Activated CD4-positive, alpha-beta memory T cell treated with anti-CD3 and anti-CD28 coated beads for 36 hours (primary cell): ENCODE measurements around the gene CCN2. TPM values are rescaled to one million over a fixed set of nuclear protein-coding genes. Genes with fewer than 3 reads are reported as not detected.
"Not testable (repeated sequence)": the region's sequence is repeated elsewhere in the genome, so short reads cannot be mapped to it uniquely, and the experiment has no call there.

Source experiments
- CTCF ChIA-PET: fragments of 350-600 bp; sonication (Branson Sonifier 250); formaldehyde crosslinking; loops from one replicate; lab custom pipeline; 2021; ENCODE audit warnings: antibody characterized with exemption, inconsistent platforms; lab: Charles Lee
- POLR2A ChIA-PET: fragments of 350-600 bp; sonication (Branson Sonifier 250); formaldehyde crosslinking; loops from one replicate; lab custom pipeline; 2021; ENCODE audit warnings: antibody characterized with exemption; lab: Charles Lee
- DNase-seq: peaks from one replicate; pipeline ENCODE4 v3.0.0-alpha.2; 2020
- H3K27ac Mint-ChIP-seq: one replicate; pipeline ENCODE4 v1.8.0; 2021; ENCODE audit warnings: mixed read lengths
- H3K27me3 Mint-ChIP-seq: one replicate; pipeline ENCODE4 v1.8.0; 2021; ENCODE audit warnings: mixed read lengths
- H3K36me3 Mint-ChIP-seq: one replicate; pipeline ENCODE4 v1.8.0; 2021; ENCODE audit warnings: mixed read lengths
- H3K4me1 Mint-ChIP-seq: one replicate; pipeline ENCODE4 v1.8.0; 2021; ENCODE audit warnings: low read depth, mixed read lengths
- H3K4me3 Mint-ChIP-seq: one replicate; pipeline ENCODE4 v1.8.0; 2021; ENCODE audit warnings: mild to moderate bottlenecking, mixed read lengths
- H3K9me3 Mint-ChIP-seq: one replicate; pipeline ENCODE4 v1.8.0; 2021; ENCODE audit warnings: mixed read lengths
- intact Hi-C: fragments of 100-400 bp; cut with micrococcal nuclease; formaldehyde crosslinking; loops from one replicate; pipeline ENCODE4 v1.15.1; 2023
- total RNA-seq, 2 experiments: library from RNA; stranded (reverse); gene quantifications; one replicate each; pipeline ENCODE4 v1.2.3, GENCODE V29; 2021

Gene CCN2
- total RNA-seq, 2 experiments from 2014 or later = not detected

DNA sequence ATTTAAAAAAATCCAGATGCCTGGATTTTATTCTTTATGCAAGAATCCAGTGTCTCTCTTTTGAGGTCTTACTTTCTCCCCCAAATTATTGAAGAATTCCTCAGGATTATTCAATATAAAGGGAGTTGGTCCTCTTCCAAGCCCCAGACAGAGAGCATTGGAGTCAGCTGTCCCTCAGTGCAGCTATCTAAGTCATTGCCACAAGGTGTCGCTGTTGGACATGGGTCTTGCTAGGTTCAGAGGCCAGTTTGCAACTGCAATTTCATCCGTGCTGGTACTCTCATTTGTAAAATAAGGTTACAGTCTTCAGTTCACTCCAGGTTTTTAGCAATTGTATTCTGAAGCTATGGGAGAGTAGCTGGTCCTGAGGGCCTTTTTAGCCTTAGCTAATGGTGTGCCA lies 27.8 kb downstream of the CCN2 start:
- H3K27ac Mint-ChIP-seq = no peak overlapping the region
- H3K36me3 Mint-ChIP-seq = no peaks in the 10 kb centered on the region
- peaks cover 5% of the 10 kb centered on the region for H3K27me3 Mint-ChIP-seq
- DNase-seq = peak; percentile 60
- intact Hi-C loops = loop anchor here (2.0 kb wide), 1 partner anchor 293 kb away; no protein-coding TSS in a partner anchor
- no peak overlapping the region for H3K4me3 Mint-ChIP-seq
- CTCF ChIA-PET = interaction anchor here (0.6 to 2.5 kb wide), 9 partner anchors 8 to 589 kb away, joined by 3 to 9 read pairs (median 4); partner anchors contain the start of gene STX7
- POLR2A ChIA-PET = no interaction called here
- H3K4me1 Mint-ChIP-seq = no peaks in the 10 kb centered on the region
- H3K9me3 Mint-ChIP-seq = peaks cover 22% of the 10 kb centered on the region

DNA sequence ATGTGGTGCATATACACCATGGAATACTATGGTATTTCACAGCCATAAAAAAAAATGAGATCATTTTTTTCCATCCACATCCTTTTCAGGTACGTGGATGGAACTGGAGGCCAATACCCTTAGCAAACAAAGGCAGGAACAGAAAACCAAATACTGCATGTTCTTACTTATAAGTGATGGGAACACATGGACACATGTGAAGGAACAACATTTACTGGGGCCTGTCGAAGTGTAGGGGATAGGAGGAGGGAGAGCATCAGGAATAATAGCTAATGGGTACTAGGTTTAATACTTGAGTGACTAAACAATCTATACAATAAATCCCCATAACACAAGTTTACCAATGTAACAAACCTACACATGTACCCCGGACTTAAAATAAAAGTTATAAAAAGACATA lies 30.5 kb downstream of the CCN2 start:
- DNase-seq = no peak
- H3K4me3 Mint-ChIP-seq = no peak overlapping the region
- H3K36me3 Mint-ChIP-seq = no peaks in the 10 kb centered on the region
- H3K4me1 Mint-ChIP-seq = peaks cover 13% of the 10 kb centered on the region
- H3K27me3 Mint-ChIP-seq = peaks cover 21% of the 10 kb centered on the region
- intact Hi-C loops = no loop called here
- no peak overlapping the region for H3K27ac Mint-ChIP-seq
- ChIA-PET POLR2A (no interaction called here), CTCF (interaction anchor here (1.3 kb wide), 1 partner anchor 359 kb away, joined by 5 read pairs; no protein-coding TSS in a partner anchor)
- H3K9me3 Mint-ChIP-seq = peaks cover 22% of the 10 kb centered on the region

DNA sequence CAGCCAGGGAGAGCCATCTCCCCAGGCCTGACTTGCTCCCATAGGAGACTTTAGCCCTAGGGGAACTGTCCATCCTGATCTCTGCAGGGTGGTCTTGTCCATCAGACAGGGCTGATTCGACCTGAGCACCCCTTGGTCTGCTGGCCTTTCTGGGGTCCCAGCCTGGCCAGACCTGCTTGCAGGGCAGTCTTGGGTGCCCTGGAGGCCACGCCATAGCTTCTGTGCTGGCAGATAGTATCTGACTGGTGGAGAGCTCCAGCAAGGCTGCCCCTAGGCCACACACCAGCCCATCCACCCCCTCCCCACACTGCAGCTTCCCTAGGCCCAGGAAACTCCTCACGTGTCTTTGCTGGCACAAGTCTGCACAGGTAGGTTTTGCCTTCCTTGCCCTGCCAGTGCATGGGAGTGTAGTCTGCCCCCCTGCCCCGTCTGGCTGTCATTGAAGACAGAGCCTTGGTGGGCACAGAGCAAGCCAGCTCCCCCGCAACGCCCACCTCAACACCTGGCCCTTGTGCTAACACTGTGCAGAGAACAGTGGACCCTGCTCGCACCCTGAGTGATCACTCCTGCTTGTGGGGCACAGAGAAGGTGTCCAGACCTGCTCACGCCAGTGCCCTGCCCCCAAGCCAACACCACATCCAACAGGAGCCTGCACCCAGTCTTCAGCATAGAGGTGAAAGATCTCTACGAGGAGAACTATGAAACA lies 32.4 kb downstream of the CCN2 start:
- no peak for DNase-seq
- Mint-ChIP-seq H3K4me3 (no peak overlapping the region), H3K36me3 (no peaks in the 10 kb centered on the region), H3K27me3 (peaks cover 29% of the 10 kb centered on the region), H3K4me1 (peaks cover 13% of the 10 kb centered on the region), H3K9me3 (peaks cover 19% of the 10 kb centered on the region), H3K27ac (no peak overlapping the region)
- CTCF ChIA-PET = interaction anchor here (0.6 to 1.6 kb wide), 5 partner anchors 9 to 361 kb away, joined by 3 to 4 read pairs (median 3); no protein-coding TSS in a partner anchor
- intact Hi-C loops = loop anchor here (5.0 kb wide), 3 partner anchors 358 to 893 kb away; partner anchors contain the start of gene RPS12
- POLR2A ChIA-PET = no interaction called here

DNA sequence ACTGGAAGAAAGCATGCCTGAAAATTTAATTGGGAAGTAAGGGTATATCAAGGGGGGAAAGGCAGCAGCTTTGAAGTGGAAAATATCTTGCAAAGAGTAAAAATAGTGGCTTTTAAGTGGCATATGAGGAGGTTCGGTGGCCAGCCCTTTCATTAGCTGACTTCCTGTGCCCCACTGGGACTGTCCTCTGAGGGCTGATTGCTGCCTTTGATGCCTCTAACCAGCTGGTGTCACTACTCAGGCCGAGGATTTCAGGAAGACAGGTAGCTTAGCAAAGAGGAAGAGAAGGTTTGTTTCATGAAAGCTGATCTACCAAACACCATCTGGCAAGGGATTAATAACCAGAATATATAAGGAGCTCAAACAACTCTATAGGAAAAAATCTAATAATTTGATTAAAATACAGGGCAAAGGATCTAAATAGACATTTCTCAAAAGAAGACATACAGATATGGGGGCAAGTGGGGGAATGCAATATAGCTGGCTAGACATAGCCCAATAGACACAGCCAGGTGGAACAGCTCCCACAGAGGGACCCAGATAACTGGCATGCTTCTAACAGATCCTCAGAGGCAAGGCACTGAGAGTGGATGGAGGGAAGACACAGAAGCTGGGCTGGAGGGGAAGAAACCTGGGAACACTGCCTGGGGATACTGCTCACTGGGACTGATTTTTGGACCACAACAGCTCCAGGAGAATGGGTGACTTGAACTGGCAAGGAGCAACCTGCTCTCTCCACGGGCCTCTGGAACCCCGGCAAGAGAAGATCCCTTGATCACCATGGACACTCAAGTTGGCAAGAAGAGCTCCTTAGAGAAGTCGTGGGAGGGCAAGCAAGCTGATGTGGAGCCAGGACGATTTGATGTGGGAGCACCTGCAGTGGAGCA lies 33.2 kb downstream of the CCN2 start:
- no peak for DNase-seq
- no peak overlapping the region for H3K27ac Mint-ChIP-seq
- H3K4me3 Mint-ChIP-seq = no peak overlapping the region
- ChIA-PET POLR2A (no interaction called here), CTCF (interaction anchor here (0.6 to 1.6 kb wide), 7 partner anchors 8 to 362 kb away, joined by 3 to 4 read pairs (median 3); no protein-coding TSS in a partner anchor)
- peaks cover 11% of the 10 kb centered on the region for H3K9me3 Mint-ChIP-seq
- no peaks in the 10 kb centered on the region for H3K36me3 Mint-ChIP-seq
- H3K27me3 Mint-ChIP-seq = peaks cover 36% of the 10 kb centered on the region
- peaks cover 13% of the 10 kb centered on the region for H3K4me1 Mint-ChIP-seq
- intact Hi-C loops = loop anchor here (5.0 kb wide), 3 partner anchors 359 to 894 kb away; partner anchors contain the start of gene RPS12

DNA sequence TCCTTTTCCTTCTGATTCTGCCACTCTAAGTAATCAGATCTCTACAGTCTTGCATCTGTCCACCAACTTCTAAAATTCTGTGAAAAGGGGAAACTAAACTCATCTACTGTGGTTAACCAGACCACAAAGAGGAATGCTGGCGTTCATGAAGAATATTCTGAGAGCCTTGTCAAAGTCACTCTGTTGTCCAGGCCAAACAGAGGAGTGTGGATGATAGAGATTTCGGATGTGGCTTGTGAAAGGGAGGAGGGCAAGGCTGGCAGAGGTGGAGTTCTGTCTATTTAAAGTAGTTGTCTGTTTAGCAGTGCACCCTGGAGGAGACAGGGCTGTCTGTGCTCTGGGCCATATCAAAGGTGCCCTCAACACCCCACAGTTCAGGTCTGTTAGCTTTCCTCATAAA lies 33.9 kb downstream of the CCN2 start:
- intact Hi-C loops = loop anchor here (5.0 kb wide), 3 partner anchors 360 to 895 kb away; partner anchors contain the start of gene RPS12
- Mint-ChIP-seq H3K36me3 (no peaks in the 10 kb centered on the region), H3K27me3 (peaks cover 36% of the 10 kb centered on the region), H3K4me3 (no peak overlapping the region), H3K9me3 (peaks cover 5% of the 10 kb centered on the region), H3K4me1 (peaks cover 13% of the 10 kb centered on the region), H3K27ac (no peak overlapping the region)
- DNase-seq = no peak
- POLR2A ChIA-PET = no interaction called here
- CTCF ChIA-PET = interaction anchor here (1.0 to 1.6 kb wide), 3 partner anchors 222 to 363 kb away, joined by 3 to 4 read pairs (median 4); no protein-coding TSS in a partner anchor

DNA sequence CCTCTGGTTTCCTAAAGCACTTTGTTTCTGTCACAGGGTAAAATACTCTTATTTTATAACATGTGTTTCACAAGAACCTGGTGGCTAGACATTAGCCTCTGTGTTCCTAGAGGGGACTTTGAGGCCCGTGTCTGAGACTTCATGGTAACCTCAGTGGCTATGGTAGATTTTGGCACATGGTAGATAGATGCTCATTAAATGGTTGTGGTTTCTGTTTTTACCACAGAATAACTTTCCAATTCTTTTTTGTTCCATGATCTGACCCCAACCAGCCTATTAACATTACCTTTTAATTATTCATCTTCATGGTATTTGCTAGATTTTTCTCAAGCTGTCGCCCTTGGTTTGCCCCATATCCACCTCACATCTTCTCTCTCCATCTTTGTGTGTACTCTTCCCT lies 34.3 kb downstream of the CCN2 start:
- peaks cover 13% of the 10 kb centered on the region for H3K4me1 Mint-ChIP-seq
- H3K27ac Mint-ChIP-seq = no peak overlapping the region
- peaks cover 1% of the 10 kb centered on the region for H3K9me3 Mint-ChIP-seq
- POLR2A ChIA-PET = no interaction called here
- H3K4me3 Mint-ChIP-seq = no peak overlapping the region
- intact Hi-C loops = loop anchor here (5.0 kb wide), 3 partner anchors 360 to 895 kb away; partner anchors contain the start of gene RPS12
- peaks cover 36% of the 10 kb centered on the region for H3K27me3 Mint-ChIP-seq
- CTCF ChIA-PET = interaction anchor here (1.0 to 1.2 kb wide), 3 partner anchors 10 to 363 kb away, joined by 3 to 4 read pairs (median 4); no protein-coding TSS in a partner anchor
- no peaks in the 10 kb centered on the region for H3K36me3 Mint-ChIP-seq
- DNase-seq = no peak

DNA sequence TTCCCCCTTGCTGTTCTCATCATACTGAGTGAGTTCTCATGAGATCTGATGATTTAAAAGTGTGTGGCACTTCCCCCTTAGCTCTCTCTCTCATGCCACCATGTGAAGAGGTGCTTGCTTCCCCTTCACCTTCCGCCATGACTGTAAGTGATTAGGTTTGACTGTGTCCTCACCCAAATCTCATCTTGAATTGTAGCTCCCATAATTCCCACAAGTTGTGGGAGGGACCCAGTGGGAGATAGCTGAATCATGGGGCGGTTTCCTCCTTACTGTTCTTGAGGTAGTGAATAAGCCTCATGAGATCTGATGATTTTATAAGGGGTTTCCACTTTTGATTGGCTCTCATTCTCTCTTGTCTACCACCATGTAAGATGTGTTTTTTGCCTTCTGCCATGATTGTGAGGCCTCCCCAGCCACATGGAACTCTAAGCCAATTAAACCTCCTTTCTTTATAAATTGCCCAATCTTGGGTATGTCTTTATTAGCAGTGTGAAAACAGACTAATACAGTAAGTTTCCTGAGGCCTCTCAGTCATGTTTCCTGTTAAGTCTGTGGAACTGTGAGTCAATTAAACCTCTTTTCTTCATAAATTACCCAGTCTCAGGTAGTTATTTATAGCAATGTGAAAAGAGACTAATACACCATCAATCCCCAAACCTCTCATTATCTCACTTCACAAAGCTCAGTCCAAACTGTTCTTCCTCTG lies 34.9 kb downstream of the CCN2 start:
- peaks cover 13% of the 10 kb centered on the region for H3K4me1 Mint-ChIP-seq
- H3K36me3 Mint-ChIP-seq, H3K27ac Mint-ChIP-seq, H3K4me3 Mint-ChIP-seq, DNase-seq, POLR2A ChIA-PET, H3K9me3 Mint-ChIP-seq: not testable (repeated sequence)
- intact Hi-C loops = loop anchor here (5.0 kb wide), 3 partner anchors 361 to 896 kb away; partner anchors contain the start of gene RPS12
- CTCF ChIA-PET = interaction anchor here (0.8 to 2.9 kb wide), 16 partner anchors 9 to 597 kb away, joined by 3 to 24 read pairs (median 4); partner anchors contain the start of gene STX7
- H3K27me3 Mint-ChIP-seq = peaks cover 38% of the 10 kb centered on the region

DNA sequence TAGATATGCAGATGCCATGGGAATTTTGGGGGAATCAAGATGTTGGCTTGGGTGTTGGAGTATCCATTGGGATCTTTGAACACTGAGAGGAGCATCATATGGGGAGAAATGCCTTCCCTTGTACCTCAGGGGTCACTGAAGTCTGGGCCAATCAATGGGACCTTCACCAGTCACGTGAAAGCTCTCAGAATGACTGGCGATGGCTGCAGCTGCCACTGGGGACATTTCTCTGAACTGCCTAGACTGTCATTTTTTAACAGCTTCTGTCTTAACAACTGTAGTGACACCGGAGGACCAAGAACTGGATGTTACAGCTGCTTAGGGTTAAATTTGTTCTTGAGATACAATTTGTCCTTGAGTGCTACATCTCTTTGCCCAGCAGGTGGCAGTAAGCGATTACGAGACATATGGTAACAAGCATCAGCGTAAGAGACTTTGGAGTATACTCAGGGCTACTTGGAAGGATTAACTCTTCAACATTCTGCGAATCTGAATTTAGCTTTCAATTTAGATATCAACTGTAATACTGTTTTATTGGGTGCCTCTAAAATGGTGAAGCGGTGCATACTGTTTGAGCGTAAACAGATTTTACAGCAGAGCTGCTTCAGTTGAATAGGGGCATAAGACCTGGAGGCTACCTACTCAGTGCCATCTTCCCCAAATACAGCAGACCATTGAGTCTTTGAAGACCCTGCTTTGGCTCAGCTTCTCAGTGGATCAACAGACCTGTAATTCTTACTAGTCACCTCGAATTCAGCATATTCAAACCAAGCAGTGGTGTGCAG lies 36.0 kb downstream of the CCN2 start:
- intact Hi-C loops = loop anchor here (1.0 to 5.0 kb wide), 7 partner anchors 288 to 1028 kb away; partner anchors contain the start of genes MED23 and RPS12

DNA sequence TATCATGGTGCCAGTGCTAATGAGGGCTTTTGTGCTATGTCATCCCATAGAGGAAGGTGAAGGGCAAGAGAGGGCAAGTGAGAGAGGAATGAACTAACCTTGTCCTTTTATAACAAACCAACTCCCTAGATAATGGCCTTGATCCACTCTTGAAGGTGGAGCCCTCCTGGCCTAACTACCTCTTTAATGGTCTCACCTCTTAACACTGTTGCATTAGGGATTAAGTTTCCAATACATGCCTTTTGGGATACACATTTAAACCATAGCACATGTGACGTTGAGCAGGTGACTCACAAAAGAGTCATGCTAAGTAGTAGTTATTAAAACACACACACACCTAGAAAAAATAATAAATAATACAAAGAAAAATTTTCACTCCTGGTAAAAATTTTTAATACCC lies 36.9 kb downstream of the CCN2 start:
- intact Hi-C loops = loop anchor here (5.0 kb wide), 3 partner anchors 287 to 1027 kb away; partner anchors contain the start of gene MED23
- Mint-ChIP-seq H3K4me1 (peaks cover 19% of the 10 kb centered on the region), H3K27ac (no peak overlapping the region), H3K27me3 (peaks cover 41% of the 10 kb centered on the region), H3K36me3 (no peaks in the 10 kb centered on the region), H3K4me3 (no peak overlapping the region), H3K9me3 (no peaks in the 10 kb centered on the region)
- ChIA-PET POLR2A (no interaction called here), CTCF (interaction anchor here (1.1 to 2.9 kb wide), 12 partner anchors 11 to 384 kb away, joined by 3 to 24 read pairs (median 6); no protein-coding TSS in a partner anchor)
- no peak for DNase-seq

More for the DNA sequence above, 36.0 kb downstream of the CCN2 start:
- H3K4me3 Mint-ChIP-seq = no peak overlapping the region
- H3K9me3 Mint-ChIP-seq = no peaks in the 10 kb centered on the region
- ChIA-PET POLR2A (no interaction called here), CTCF (interaction anchor here (0.6 to 2.9 kb wide), 36 partner anchors 8 to 598 kb away, joined by 3 to 24 read pairs (median 4); partner anchors contain the start of genes CCN2 and STX7)
- H3K4me1 Mint-ChIP-seq = peaks cover 13% of the 10 kb centered on the region
- peaks cover 43% of the 10 kb centered on the region for H3K27me3 Mint-ChIP-seq
- no peaks in the 10 kb centered on the region for H3K36me3 Mint-ChIP-seq
- DNase-seq = peak; percentile 61
- no peak overlapping the region for H3K27ac Mint-ChIP-seq

DNA sequence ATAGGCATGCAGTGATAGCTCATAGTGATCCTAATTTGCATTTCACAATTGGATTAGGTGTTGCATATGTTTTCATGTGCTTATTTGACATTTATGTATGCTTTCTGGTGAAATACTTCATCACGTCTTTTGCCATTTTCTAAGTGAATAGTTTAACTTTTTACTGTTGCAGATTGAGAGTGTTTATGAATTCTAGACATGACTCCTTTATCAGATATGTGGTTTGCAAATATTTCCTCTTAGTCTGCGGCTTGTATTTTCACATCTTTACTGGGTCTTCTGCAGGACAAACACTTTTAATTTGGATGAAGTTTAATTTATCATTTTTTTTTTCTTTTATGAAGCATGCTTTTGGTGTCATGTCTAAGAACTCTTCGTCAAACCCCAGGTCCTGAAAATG lies 39.2 kb downstream of the CCN2 start:
- intact Hi-C loops = loop anchor here (5.0 kb wide), 3 partner anchors 285 to 1025 kb away; partner anchors contain the start of gene MED23
- Mint-ChIP-seq H3K36me3 (no peaks in the 10 kb centered on the region), H3K4me3 (no peak overlapping the region), H3K27me3 (peaks cover 27% of the 10 kb centered on the region), H3K27ac (no peak overlapping the region), H3K9me3 (no peaks in the 10 kb centered on the region), H3K4me1 (peaks cover 11% of the 10 kb centered on the region)
- no peak for DNase-seq
- ChIA-PET POLR2A (no interaction called here), CTCF (no interaction called here)
